HCT116 (cell line): ENCODE results near the gene EXOC4. TPM values are rescaled to one million over a fixed set of nuclear protein-coding genes. Genes with fewer than 3 reads are reported as not detected.

Experiments
- ATAC-seq: fragments of 200-7000 bp; cut with Tn5 transposase; 2 replicates; pipeline ENCODE4 v1.9.1; 2020; ENCODE audit warnings: mild to moderate bottlenecking, moderate library complexity
- BruUV-seq: library from RNA; stranded (reverse); fragments of 400-500 nt; replicated peaks from 2 replicates; lab custom pipeline; 2021; lab: Mats Ljungman, UMichigan
- CTCF ChIA-PET: fragments of 300-600 bp; sonication (Branson Sonifier 250); formaldehyde crosslinking; loops from one replicate; lab custom pipeline; 2021; ENCODE audit warnings: antibody characterized with exemption; lab: Charles Lee
- POLR2A ChIA-PET: fragments of 300-600, 350-600 bp; sonication (Branson Sonifier 250); formaldehyde crosslinking; loops from one replicate; lab custom pipeline; 2021; ENCODE audit warnings: antibody characterized with exemption; lab: Charles Lee
- RAD21 ChIA-PET, 2 experiments: fragments of 300-600 bp; sonication (Branson Sonifier 250); formaldehyde crosslinking; loops; one replicate each; lab custom pipeline; 2023; ENCODE audit warnings: low total read pairs in 2 of 2; ENCODE audit not compliant: uncharacterized antibody in 2 of 2, unreplicated experiment in 2 of 2, low non-redundant PET in 1 of 2; lab: Charles Lee
- DNase-seq: peaks from one replicate; pipeline ENCODE4 v3.0.0-alpha.2; 2010; ENCODE audit warnings: low read depth, low spot score
- H2AFZ ChIP-seq: fragments of 200-600 bp; shearing (Covaris generic), sonication (generic); 2 replicates; pipeline ENCODE4 v1.6.1; 2017; ENCODE audit warnings: low read depth, mixed run types, mixed read lengths, antibody characterized with exemption, low read length; ENCODE audit not compliant: poor library complexity, severe bottlenecking
- H3K27ac ChIP-seq: 2 replicates; pipeline ENCODE4 v1.5.1; 2012; ENCODE audit warnings: low read depth, low read length
- H3K27me3 ChIP-seq: fragments of 200-600 bp; sonication (generic); 2 replicates; pipeline ENCODE4 v1.6.1; 2016; ENCODE audit warnings: mixed run types, low read length, mixed read lengths; ENCODE audit not compliant: insufficient read depth
- H3K36me3 ChIP-seq, 2 experiments: fragments of 200-500 bp in 1 of 2; fragments of 200-600 bp in 1 of 2; sonication (Bioruptor generic) in 1 of 2; sonication (generic) in 1 of 2; 2 replicates each; pipeline versions ENCODE4 v1.5.1 to v1.6.1; 2014 to 2016; ENCODE audit warnings: low read length in 2 of 2, inconsistent platforms in 1 of 2, mixed read lengths in 1 of 2, mixed run types in 1 of 2; ENCODE audit not compliant: insufficient read depth in 2 of 2, control insufficient read depth in 1 of 2
- H3K4me1 ChIP-seq, 2 experiments: fragments of 200-600 bp in 1 of 2; sonication (generic) in 1 of 2; 2 replicates each; pipeline versions ENCODE4 v1.5.1 to v1.6.1; 2012 to 2017; ENCODE audit warnings: low read length in 2 of 2, inconsistent platforms in 1 of 2, mild to moderate bottlenecking in 1 of 2, mixed read lengths in 1 of 2, mixed run types in 1 of 2, moderate library complexity in 1 of 2; ENCODE audit not compliant: insufficient read depth in 2 of 2, control insufficient read depth in 1 of 2
- H3K4me2 ChIP-seq: fragments of 200-600 bp; sonication (generic); 2 replicates; pipeline ENCODE4 v1.6.1; 2017; ENCODE audit warnings: mixed run types, low read length, mixed read lengths
- H3K4me3 ChIP-seq, 2 experiments: fragments of 200-600 bp in 1 of 2; sonication (generic) in 1 of 2; replicated peaks in 1 of 2; 2 replicates each; pipeline ENCODE4 v1.5.1; 2011 to 2016; ENCODE audit warnings: low read length in 2 of 2, control low read depth in 1 of 2, low read depth in 1 of 2, mild to moderate bottlenecking in 1 of 2, mixed read lengths in 1 of 2, mixed run types in 1 of 2
- H3K79me2 ChIP-seq: fragments of 200-600 bp; sonication (generic); 2 replicates; pipeline ENCODE4 v1.6.1; 2017; ENCODE audit warnings: mild to moderate bottlenecking, mixed run types, low read length, moderate library complexity, mixed read lengths; ENCODE audit not compliant: insufficient read depth
- H3K9ac ChIP-seq: fragments of 200-600 bp; sonication (generic); 2 replicates; pipeline ENCODE4 v1.6.1; 2016; ENCODE audit warnings: low read length, mixed read lengths
- H3K9me2 ChIP-seq: fragments of 200-600 bp; sonication (generic), shearing (Covaris generic); 2 replicates; pipeline ENCODE4 v1.6.1; 2017; ENCODE audit warnings: mixed run types, mild to moderate bottlenecking, moderate library complexity; ENCODE audit not compliant: insufficient read depth
- H3K9me3 ChIP-seq, 2 experiments: fragments of 200-500 bp in 1 of 2; fragments of 200-600 bp in 1 of 2; sonication (Bioruptor generic) in 1 of 2; sonication (generic) in 1 of 2; 2 replicates each; pipeline ENCODE4 v1.6.1; 2014 to 2017; ENCODE audit warnings: low read length in 2 of 2, mixed read lengths in 2 of 2, inconsistent platforms in 1 of 2, low read depth in 1 of 2, mild to moderate bottlenecking in 1 of 2, mixed run types in 1 of 2, moderate library complexity in 1 of 2; ENCODE audit not compliant: control insufficient read depth in 1 of 2, insufficient read depth in 1 of 2
- H4K20me1 ChIP-seq: fragments of 200-600 bp; sonication (generic), shearing (Covaris generic); 2 replicates; pipeline ENCODE4 v1.6.1; 2017; ENCODE audit warnings: mixed run types, mild to moderate bottlenecking, moderate library complexity; ENCODE audit not compliant: insufficient read depth
- CBX3 ChIP-seq: IDR thresholded peaks from 2 replicates; pipeline ENCODE4 v1.6.1; 2012; ENCODE audit warnings: low read depth
- EZH2 ChIP-seq: fragments of 200-600 bp; sonication (generic); IDR thresholded peaks from 2 replicates; pipeline ENCODE4 v1.6.1; 2017; ENCODE audit warnings: antibody characterized with exemption, mixed run types
- FOSL1 ChIP-seq: IDR thresholded peaks from 2 replicates; pipeline ENCODE4 v1.6.1; 2012; ENCODE audit warnings: low read depth
- RAD21 ChIP-seq: IDR thresholded peaks from 2 replicates; pipeline ENCODE4 v1.6.1; 2012; ENCODE audit warnings: low read depth, mild to moderate bottlenecking
- SP1 ChIP-seq: IDR thresholded peaks from 2 replicates; pipeline ENCODE4 v1.6.1; 2012; ENCODE audit warnings: low read depth
- SRF ChIP-seq: IDR thresholded peaks from 2 replicates; pipeline ENCODE4 v1.6.1; 2012; ENCODE audit warnings: low read depth
- TCF7L2 ChIP-seq: IDR thresholded peaks from 2 replicates; pipeline ENCODE4 v1.7.0; 2011; ENCODE audit warnings: borderline replicate concordance, inconsistent platforms; ENCODE audit not compliant: insufficient read depth, insufficient read length; ENCODE audit errors: extremely low read depth
- YY1 ChIP-seq: IDR thresholded peaks from 2 replicates; pipeline ENCODE4 v1.6.1; 2011; ENCODE audit warnings: low read length, low read depth, moderate library complexity, mild to moderate bottlenecking; ENCODE audit not compliant: insufficient replicate concordance; ENCODE audit errors: extremely low read depth
- ZNF274 ChIP-seq: fragments of 200-500 bp; sonication (Bioruptor generic); IDR thresholded peaks from 2 replicates; pipeline ENCODE4 v1.6.1; 2014; ENCODE audit warnings: mild to moderate bottlenecking, low read depth, low read length, inconsistent platforms
- intact Hi-C: fragments of 100-400 bp; cut with micrococcal nuclease; formaldehyde crosslinking; loops from 2 replicates; pipeline ENCODE4 v1.10.0; 2022
- total RNA-seq: library from RNA; stranded (reverse); gene quantifications from one replicate; pipeline ENCODE4 v1.2.1, GENCODE V29; 2021; ENCODE audit not compliant: unreplicated experiment
- TF ChIP-seq, protein P1 (sequence below): IDR thresholded peaks from 2 replicates; pipeline ENCODE4 v1.6.1; 2012; ENCODE audit warnings: low read depth
- TF ChIP-seq, protein P2 (sequence below): IDR thresholded peaks from 2 replicates; pipeline ENCODE4 v1.6.1; 2012
- TF ChIP-seq, protein P3 (sequence below): IDR thresholded peaks from 2 replicates; pipeline ENCODE4 v1.6.1; 2011; ENCODE audit warnings: mild to moderate bottlenecking, low read length, moderate library complexity; ENCODE audit not compliant: insufficient replicate concordance; ENCODE audit errors: extremely low read depth
- TF ChIP-seq, protein P4 (sequence below), 3 experiments: fragments of 200-600 bp in 1 of 3; sonication (generic) in 1 of 3; IDR thresholded peaks in 2 of 3; conservative IDR thresholded peaks in 1 of 3; 2 replicates each; pipeline ENCODE4 v1.5.1; 2012 to 2017; ENCODE audit warnings: low read depth in 2 of 3, low read length in 2 of 3, antibody characterized with exemption in 1 of 3, borderline replicate concordance in 1 of 3, control low read depth in 1 of 3, mild to moderate bottlenecking in 1 of 3, mixed read lengths in 1 of 3, mixed run types in 1 of 3, moderate library complexity in 1 of 3; ENCODE audit not compliant: insufficient read depth in 1 of 3

Gene EXOC4
- total RNA-seq, 1 experiment from 2014 or later: 40.3 TPM

DNA sequence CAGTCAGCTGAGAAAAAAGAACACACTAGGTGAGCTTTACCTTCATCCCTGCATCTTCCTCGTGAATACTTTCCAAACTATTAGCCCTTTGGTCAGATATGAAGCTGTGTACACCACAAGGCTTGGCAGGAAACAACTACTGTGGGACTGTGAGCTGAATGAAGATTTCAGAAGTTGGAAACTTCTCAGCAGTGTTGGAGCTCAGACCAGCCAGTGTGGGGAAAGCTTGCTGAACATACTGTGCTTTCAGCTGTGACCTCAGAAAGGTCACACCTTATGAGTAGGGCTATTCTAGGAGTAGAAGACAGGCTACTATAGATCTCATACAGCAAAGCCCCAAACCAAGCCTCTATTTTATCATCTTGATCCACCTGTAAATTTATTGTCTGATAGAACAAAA is 123.6 kb downstream of the EXOC4 start:
- Histone ChIP-seq H3K27me3 (no peaks in the 10 kb centered on the region), H2AFZ (no peak overlapping the region), H3K4me3 (no peak overlapping the region), H3K79me2 (no peaks in the 10 kb centered on the region), H3K9me3 (no peaks in the 10 kb centered on the region), H3K36me3 (no peaks in the 10 kb centered on the region), H3K27ac (no peak overlapping the region), H3K4me1 (no peaks in the 10 kb centered on the region), H4K20me1 (no peaks in the 10 kb centered on the region), H3K4me2 (no peak overlapping the region), H3K9ac (no peak overlapping the region), H3K9me2 (no peaks in the 10 kb centered on the region)
- DNase-seq (no peak), ATAC-seq (no peak)
- RAD21 ChIA-PET: no interaction called here
- POLR2A ChIA-PET: no interaction called here
- CTCF ChIA-PET: no interaction called here
- no TSS peak for BruUV-seq
- intact Hi-C loops: no loop called here
- TF ChIP-seq, protein P1, sequence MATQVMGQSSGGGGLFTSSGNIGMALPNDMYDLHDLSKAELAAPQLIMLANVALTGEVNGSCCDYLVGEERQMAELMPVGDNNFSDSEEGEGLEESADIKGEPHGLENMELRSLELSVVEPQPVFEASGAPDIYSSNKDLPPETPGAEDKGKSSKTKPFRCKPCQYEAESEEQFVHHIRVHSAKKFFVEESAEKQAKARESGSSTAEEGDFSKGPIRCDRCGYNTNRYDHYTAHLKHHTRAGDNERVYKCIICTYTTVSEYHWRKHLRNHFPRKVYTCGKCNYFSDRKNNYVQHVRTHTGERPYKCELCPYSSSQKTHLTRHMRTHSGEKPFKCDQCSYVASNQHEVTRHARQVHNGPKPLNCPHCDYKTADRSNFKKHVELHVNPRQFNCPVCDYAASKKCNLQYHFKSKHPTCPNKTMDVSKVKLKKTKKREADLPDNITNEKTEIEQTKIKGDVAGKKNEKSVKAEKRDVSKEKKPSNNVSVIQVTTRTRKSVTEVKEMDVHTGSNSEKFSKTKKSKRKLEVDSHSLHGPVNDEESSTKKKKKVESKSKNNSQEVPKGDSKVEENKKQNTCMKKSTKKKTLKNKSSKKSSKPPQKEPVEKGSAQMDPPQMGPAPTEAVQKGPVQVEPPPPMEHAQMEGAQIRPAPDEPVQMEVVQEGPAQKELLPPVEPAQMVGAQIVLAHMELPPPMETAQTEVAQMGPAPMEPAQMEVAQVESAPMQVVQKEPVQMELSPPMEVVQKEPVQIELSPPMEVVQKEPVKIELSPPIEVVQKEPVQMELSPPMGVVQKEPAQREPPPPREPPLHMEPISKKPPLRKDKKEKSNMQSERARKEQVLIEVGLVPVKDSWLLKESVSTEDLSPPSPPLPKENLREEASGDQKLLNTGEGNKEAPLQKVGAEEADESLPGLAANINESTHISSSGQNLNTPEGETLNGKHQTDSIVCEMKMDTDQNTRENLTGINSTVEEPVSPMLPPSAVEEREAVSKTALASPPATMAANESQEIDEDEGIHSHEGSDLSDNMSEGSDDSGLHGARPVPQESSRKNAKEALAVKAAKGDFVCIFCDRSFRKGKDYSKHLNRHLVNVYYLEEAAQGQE: no peak
- TF ChIP-seq YY1 (no peak), SRF (no peak), ZNF274 (no peak), TCF7L2 (no peak), RAD21 (no peak), SP1 (no peak), FOSL1 (no peak), EZH2 (no peak), CBX3 (no peak)
- TF ChIP-seq, protein P2, sequence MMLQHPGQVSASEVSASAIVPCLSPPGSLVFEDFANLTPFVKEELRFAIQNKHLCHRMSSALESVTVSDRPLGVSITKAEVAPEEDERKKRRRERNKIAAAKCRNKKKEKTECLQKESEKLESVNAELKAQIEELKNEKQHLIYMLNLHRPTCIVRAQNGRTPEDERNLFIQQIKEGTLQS: no peak
- TF ChIP-seq, protein P3, sequence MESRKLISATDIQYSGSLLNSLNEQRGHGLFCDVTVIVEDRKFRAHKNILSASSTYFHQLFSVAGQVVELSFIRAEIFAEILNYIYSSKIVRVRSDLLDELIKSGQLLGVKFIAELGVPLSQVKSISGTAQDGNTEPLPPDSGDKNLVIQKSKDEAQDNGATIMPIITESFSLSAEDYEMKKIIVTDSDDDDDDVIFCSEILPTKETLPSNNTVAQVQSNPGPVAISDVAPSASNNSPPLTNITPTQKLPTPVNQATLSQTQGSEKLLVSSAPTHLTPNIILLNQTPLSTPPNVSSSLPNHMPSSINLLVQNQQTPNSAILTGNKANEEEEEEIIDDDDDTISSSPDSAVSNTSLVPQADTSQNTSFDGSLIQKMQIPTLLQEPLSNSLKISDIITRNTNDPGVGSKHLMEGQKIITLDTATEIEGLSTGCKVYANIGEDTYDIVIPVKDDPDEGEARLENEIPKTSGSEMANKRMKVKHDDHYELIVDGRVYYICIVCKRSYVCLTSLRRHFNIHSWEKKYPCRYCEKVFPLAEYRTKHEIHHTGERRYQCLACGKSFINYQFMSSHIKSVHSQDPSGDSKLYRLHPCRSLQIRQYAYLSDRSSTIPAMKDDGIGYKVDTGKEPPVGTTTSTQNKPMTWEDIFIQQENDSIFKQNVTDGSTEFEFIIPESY: no peak
- TF ChIP-seq, protein P4, sequence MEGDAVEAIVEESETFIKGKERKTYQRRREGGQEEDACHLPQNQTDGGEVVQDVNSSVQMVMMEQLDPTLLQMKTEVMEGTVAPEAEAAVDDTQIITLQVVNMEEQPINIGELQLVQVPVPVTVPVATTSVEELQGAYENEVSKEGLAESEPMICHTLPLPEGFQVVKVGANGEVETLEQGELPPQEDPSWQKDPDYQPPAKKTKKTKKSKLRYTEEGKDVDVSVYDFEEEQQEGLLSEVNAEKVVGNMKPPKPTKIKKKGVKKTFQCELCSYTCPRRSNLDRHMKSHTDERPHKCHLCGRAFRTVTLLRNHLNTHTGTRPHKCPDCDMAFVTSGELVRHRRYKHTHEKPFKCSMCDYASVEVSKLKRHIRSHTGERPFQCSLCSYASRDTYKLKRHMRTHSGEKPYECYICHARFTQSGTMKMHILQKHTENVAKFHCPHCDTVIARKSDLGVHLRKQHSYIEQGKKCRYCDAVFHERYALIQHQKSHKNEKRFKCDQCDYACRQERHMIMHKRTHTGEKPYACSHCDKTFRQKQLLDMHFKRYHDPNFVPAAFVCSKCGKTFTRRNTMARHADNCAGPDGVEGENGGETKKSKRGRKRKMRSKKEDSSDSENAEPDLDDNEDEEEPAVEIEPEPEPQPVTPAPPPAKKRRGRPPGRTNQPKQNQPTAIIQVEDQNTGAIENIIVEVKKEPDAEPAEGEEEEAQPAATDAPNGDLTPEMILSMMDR (IDR thresholded peaks at IDR 0.05 in 2 of 3, conservative IDR thresholded peaks at IDR 0.05 in 1 of 3; ENCODE audit: borderline replicate concordance in 1 of 3, insufficient read depth in 1 of 3, low read depth in 2 of 3, low read length in 2 of 3): no peak
